Measurements from ENCODE around the gene DNAH5.

DNA sequence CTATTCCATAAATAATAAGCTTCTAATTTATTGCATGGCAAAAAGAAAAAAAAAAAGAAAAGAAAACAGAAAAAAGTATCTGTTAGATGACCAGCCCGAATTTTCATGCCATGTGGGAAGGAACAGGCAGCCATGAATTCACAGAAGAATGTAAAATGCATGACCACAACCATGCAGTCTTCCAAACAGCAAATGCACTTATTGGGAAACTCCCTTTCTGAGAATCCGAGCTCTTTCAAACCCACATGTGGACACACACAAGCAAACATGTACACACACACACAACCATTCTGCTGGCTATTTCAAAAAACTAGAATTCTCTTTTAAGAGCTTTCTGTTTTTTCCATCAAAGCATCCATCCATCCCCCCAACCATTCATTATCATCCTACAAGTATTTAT lies 236.1 kb downstream of the DNAH5 start:
- TF ChIP-seq FOXA1 (IDR thresholded peaks at IDR 0.05) = no peak
- TF ChIP-seq SUZ12 (IDR thresholded peaks at IDR 0.05) = no peak
- TF ChIP-seq ZNF384 (IDR thresholded peaks at IDR 0.05) = no peak
- TF ChIP-seq SP1 (IDR thresholded peaks at IDR 0.05) = no peak
- TF ChIP-seq FOXM1 (IDR thresholded peaks at IDR 0.05; ENCODE audit: borderline replicate concordance) = no peak
